ENCODE data around the gene TENM4. TPM values are rescaled to one million over a fixed set of nuclear protein-coding genes. Genes with fewer than 3 reads are reported as not detected.
A peak's percentile ranks its signal among the peaks of the same experiment; 100 is the strongest.

The TENM4 gene
- polyA plus RNA-seq, 3 donors = 0.31 to 1.7 TPM; not detected in 1

DNA sequence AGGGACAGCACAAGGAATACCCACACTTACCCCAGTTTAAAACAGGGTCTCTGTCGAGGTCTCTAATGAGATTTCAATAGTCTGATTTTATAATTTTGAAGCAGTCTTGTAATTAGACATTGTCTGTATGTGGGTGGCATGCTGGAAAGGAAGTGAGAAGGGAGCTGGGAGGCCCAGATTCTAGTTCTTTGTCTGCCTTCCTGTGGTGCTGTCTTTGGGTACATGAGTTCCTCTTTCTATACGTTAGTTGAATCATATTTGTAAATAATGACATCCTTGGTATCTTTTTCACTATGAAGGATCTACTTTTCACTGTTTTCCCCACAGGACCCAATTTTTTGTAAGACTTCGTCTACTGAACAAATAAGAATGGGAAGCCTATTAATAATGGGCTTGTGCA, 42.0 kb upstream of the TENM4 start:
- TF ChIP-seq, protein P1, sequence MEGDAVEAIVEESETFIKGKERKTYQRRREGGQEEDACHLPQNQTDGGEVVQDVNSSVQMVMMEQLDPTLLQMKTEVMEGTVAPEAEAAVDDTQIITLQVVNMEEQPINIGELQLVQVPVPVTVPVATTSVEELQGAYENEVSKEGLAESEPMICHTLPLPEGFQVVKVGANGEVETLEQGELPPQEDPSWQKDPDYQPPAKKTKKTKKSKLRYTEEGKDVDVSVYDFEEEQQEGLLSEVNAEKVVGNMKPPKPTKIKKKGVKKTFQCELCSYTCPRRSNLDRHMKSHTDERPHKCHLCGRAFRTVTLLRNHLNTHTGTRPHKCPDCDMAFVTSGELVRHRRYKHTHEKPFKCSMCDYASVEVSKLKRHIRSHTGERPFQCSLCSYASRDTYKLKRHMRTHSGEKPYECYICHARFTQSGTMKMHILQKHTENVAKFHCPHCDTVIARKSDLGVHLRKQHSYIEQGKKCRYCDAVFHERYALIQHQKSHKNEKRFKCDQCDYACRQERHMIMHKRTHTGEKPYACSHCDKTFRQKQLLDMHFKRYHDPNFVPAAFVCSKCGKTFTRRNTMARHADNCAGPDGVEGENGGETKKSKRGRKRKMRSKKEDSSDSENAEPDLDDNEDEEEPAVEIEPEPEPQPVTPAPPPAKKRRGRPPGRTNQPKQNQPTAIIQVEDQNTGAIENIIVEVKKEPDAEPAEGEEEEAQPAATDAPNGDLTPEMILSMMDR (IDR thresholded peaks at IDR 0.05) = no peak
- Histone ChIP-seq H4K20me1 (ENCODE audit: insufficient read depth, low read length) (no peaks in the 10 kb centered on the region), H3K27me3 (ENCODE audit: control insufficient read depth in 2 of 2, insufficient read depth in 2 of 2, low read length in 2 of 2) (peaks cover 0 to 1% of the 10 kb centered on the region in 2 donors), H2AFZ (ENCODE audit: insufficient read depth, low read depth, low read length, poor library complexity, severe bottlenecking) (no peak overlapping the region), H3K9me3 (replicated peaks in 1 of 2; ENCODE audit: control insufficient read depth in 1 of 2, insufficient read depth in 1 of 2, low read length in 2 of 2) (no peaks in the 10 kb centered on the region), H3K36me3 (replicated peaks in 1 of 2; ENCODE audit: control insufficient read depth in 1 of 2, insufficient read depth in 2 of 2, low read length in 2 of 2) (no peaks in the 10 kb centered on the region), H3K4me2 (replicated peaks; ENCODE audit: extremely low read depth, low read length, poor library complexity, severe bottlenecking) (no peak overlapping the region), H3K4me3 (replicated peaks in 1 of 3; ENCODE audit: low read depth in 2 of 3, low read length in 3 of 3) (no peak overlapping the region), H3K79me2 (ENCODE audit: insufficient read depth, low read length) (no peaks in the 10 kb centered on the region), H3K27ac (ENCODE audit: low read depth in 1 of 2, low read length in 2 of 2) (no peak overlapping the region), H3K9ac (ENCODE audit: insufficient read depth, low read length, poor library complexity, severe bottlenecking) (no peak overlapping the region), H3K4me1 (ENCODE audit: control insufficient read depth in 1 of 2, insufficient read depth in 2 of 2, low read length in 2 of 2) (peaks cover 8 to 16% of the 10 kb centered on the region in 2 donors)
- DNase-seq = peak; percentile 18 to 36 (median 20)
- no peaks in the 10 kb centered on the region for H3K36me3 Mint-ChIP-seq
- H3K4me1 Mint-ChIP-seq = peaks cover 19% of the 10 kb centered on the region
- no CpG with 5 or more reads among the region's 3 CpGs for WGBS (ENCODE audit: insufficient coverage)
- H3K9me3 Mint-ChIP-seq = peaks cover 0 to 6% (median 0%) of the 10 kb centered on the region in 7 donors
- H3K27ac Mint-ChIP-seq = no peak overlapping the region
- H3K27me3 Mint-ChIP-seq (ENCODE audit: low read depth in 3 of 3) = peaks cover 0 to 10% (median 2%) of the 10 kb centered on the region in 3 donors
- intact Hi-C loops (cut with micrococcal nuclease) = no loop called here
- no peak overlapping the region for H3K4me3 Mint-ChIP-seq

DNA sequence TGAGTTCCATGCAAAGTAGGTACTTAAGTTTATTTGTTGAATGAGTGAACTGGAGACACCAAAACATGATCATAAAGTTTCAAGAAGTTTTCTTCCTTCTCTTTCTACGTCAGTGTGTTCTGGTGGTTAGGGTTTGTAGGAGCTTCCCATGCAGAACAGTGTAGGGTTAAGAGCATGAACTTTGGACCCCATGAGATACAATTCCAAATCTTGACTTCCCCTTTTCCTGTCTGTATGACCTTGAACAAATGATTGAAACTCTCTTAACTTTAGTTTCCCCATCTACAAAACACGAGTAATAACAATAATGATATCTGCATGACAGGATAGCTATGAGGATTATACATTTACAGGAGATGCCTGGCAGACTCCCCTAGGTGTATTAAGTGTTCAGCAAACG, 41.0 kb upstream of the TENM4 start:
- intact Hi-C loops (cut with micrococcal nuclease) = no loop called here
- H3K27ac Mint-ChIP-seq = no peak overlapping the region
- Histone ChIP-seq H3K36me3 (replicated peaks in 1 of 2; ENCODE audit: control insufficient read depth in 1 of 2, insufficient read depth in 2 of 2, low read length in 2 of 2) (no peaks in the 10 kb centered on the region), H3K4me3 (replicated peaks in 1 of 3; ENCODE audit: low read depth in 2 of 3, low read length in 3 of 3) (no peak overlapping the region), H3K9me3 (replicated peaks in 1 of 2; ENCODE audit: control insufficient read depth in 1 of 2, insufficient read depth in 1 of 2, low read length in 2 of 2) (no peaks in the 10 kb centered on the region), H3K4me2 (replicated peaks; ENCODE audit: extremely low read depth, low read length, poor library complexity, severe bottlenecking) (no peak overlapping the region), H3K9ac (ENCODE audit: insufficient read depth, low read length, poor library complexity, severe bottlenecking) (no peak overlapping the region), H3K27ac (ENCODE audit: low read depth in 1 of 2, low read length in 2 of 2) (no peak overlapping the region), H2AFZ (ENCODE audit: insufficient read depth, low read depth, low read length, poor library complexity, severe bottlenecking) (no peak overlapping the region), H4K20me1 (ENCODE audit: insufficient read depth, low read length) (no peaks in the 10 kb centered on the region), H3K27me3 (ENCODE audit: control insufficient read depth in 2 of 2, insufficient read depth in 2 of 2, low read length in 2 of 2) (no peaks in the 10 kb centered on the region), H3K4me1 (ENCODE audit: control insufficient read depth in 1 of 2, insufficient read depth in 2 of 2, low read length in 2 of 2) (peaks cover 8 to 16% of the 10 kb centered on the region in 2 donors), H3K79me2 (ENCODE audit: insufficient read depth, low read length) (no peaks in the 10 kb centered on the region)
- H3K9me3 Mint-ChIP-seq = peaks cover 0 to 6% (median 0%) of the 10 kb centered on the region in 7 donors
- peaks cover 19% of the 10 kb centered on the region for H3K4me1 Mint-ChIP-seq
- peaks cover 0 to 10% (median 2%) of the 10 kb centered on the region in 3 donors for H3K27me3 Mint-ChIP-seq (ENCODE audit: low read depth in 3 of 3)
- TF ChIP-seq, protein P1 (IDR thresholded peaks at IDR 0.05) = no peak
- no CpG with 5 or more reads among the region's 3 CpGs for WGBS (ENCODE audit: insufficient coverage)
- no peak for DNase-seq
- no peaks in the 10 kb centered on the region for H3K36me3 Mint-ChIP-seq
- H3K4me3 Mint-ChIP-seq = no peak overlapping the region

Data from CD14-positive monocyte (primary cell).